PC-3 (cell line): ENCODE data around the gene GPRC6A. TPM values are rescaled to one million over a fixed set of nuclear protein-coding genes. Genes with fewer than 3 reads are reported as not detected.
A peak's percentile ranks its signal among the peaks of the same experiment; 100 is the strongest.

Experiments used
- ATAC-seq: fragments of 200-7000 bp; cut with Tn5 transposase; 2 replicates; pipeline ENCODE4 v1.9.1; 2020; ENCODE audit warnings: mild to moderate bottlenecking, moderate library complexity
- BruUV-seq: library from RNA; stranded (reverse); fragments of 400-500 nt; replicated peaks from 2 replicates; lab custom pipeline; 2021; lab: Mats Ljungman, UMichigan
- CTCF ChIA-PET: fragments of 300-600 bp; sonication (Branson Sonifier 250); formaldehyde crosslinking; loops from one replicate; lab custom pipeline; 2022; ENCODE audit warnings: antibody characterized with exemption; lab: Charles Lee
- POLR2A ChIA-PET: fragments of 300-600 bp; sonication (Branson Sonifier 250); formaldehyde crosslinking; loops from one replicate; lab custom pipeline; 2022; ENCODE audit warnings: antibody characterized with exemption; ENCODE audit not compliant: unreplicated experiment; lab: Charles Lee
- DNase-seq: peaks from one replicate; pipeline ENCODE4 v3.0.0-alpha.2; 2015
- H2AFZ ChIP-seq: fragments of 300-600 bp; sonication (generic); 2 replicates; pipeline ENCODE4 v1.6.0; 2016; ENCODE audit warnings: antibody characterized with exemption, low read length
- H3F3A ChIP-seq: fragments of 300-600 bp; sonication (generic); one replicate; pipeline ENCODE4 v1.6.0; 2017; ENCODE audit warnings: antibody characterized with exemption, low read length, control low read depth, mild to moderate bottlenecking; ENCODE audit not compliant: unreplicated experiment
- H3K27ac ChIP-seq: fragments of 300-600 bp; sonication (generic); 2 replicates; pipeline ENCODE4 v1.5.1; 2016; ENCODE audit warnings: mild to moderate bottlenecking, low read length
- H3K27me3 ChIP-seq: fragments of 300-600 bp; sonication (generic); 2 replicates; pipeline ENCODE4 v1.6.1; 2016; ENCODE audit warnings: low read length, mixed read lengths
- H3K36me3 ChIP-seq: fragments of 300-600 bp; sonication (generic); 2 replicates; pipeline ENCODE4 v1.6.1; 2016; ENCODE audit warnings: low read depth, mixed run types, low read length, mixed read lengths
- H3K4me1 ChIP-seq: fragments of 300-600 bp; sonication (generic); 2 replicates; pipeline ENCODE4 v1.5.1; 2016; ENCODE audit warnings: low read length; ENCODE audit not compliant: insufficient read depth
- H3K4me2 ChIP-seq: fragments of 300-600 bp; sonication (generic); 2 replicates; pipeline ENCODE4 v1.6.0; 2016; ENCODE audit warnings: low read length
- H3K4me3 ChIP-seq: fragments of 300-600 bp; sonication (generic); 2 replicates; pipeline ENCODE4 v1.5.1; 2016; ENCODE audit warnings: mild to moderate bottlenecking, low read length, mixed read lengths
- H3K79me2 ChIP-seq: fragments of 300-600 bp; sonication (generic); 2 replicates; pipeline ENCODE4 v1.6.1; 2017; ENCODE audit warnings: low read length, mixed read lengths
- H3K9ac ChIP-seq: fragments of 300-600 bp; sonication (generic); 2 replicates; pipeline ENCODE4 v1.6.0; 2016; ENCODE audit warnings: mild to moderate bottlenecking, low read length
- H3K9me2 ChIP-seq: fragments of 300-600 bp; sonication (generic); replicated peaks from 2 replicates; pipeline ENCODE4 v1.6.1; 2016; ENCODE audit warnings: mixed run types, low read length, mixed read lengths
- H3K9me3 ChIP-seq: fragments of 300-600 bp; sonication (generic); 2 replicates; pipeline ENCODE4 v1.6.1; 2016; ENCODE audit warnings: low read length, mixed read lengths
- H4K20me1 ChIP-seq: fragments of 300-600 bp; sonication (generic); 2 replicates; pipeline ENCODE4 v1.6.1; 2016; ENCODE audit warnings: low read length, mixed read lengths
- CTCF ChIP-seq: fragments of 300-600 bp; sonication (generic); conservative IDR thresholded peaks from 2 replicates; pipeline ENCODE4 v1.5.1; 2017; ENCODE audit warnings: antibody characterized with exemption, low read depth, mild to moderate bottlenecking, low read length
- EZH2 ChIP-seq: fragments of 300-600 bp; sonication (generic); IDR thresholded peaks from one replicate; pipeline ENCODE4 v1.6.1; 2017; ENCODE audit warnings: antibody characterized with exemption, mild to moderate bottlenecking, low read length; ENCODE audit not compliant: unreplicated experiment
- EZH2phosphoT487 ChIP-seq: fragments of 300-600 bp; sonication (generic); IDR thresholded peaks from 2 replicates; pipeline ENCODE4 v1.6.1; 2018; ENCODE audit warnings: mild to moderate bottlenecking, antibody characterized with exemption, low read length, borderline replicate concordance
- intact Hi-C: fragments of 100-400 bp; cut with micrococcal nuclease; formaldehyde crosslinking; loops from 2 replicates; pipeline ENCODE4 v1.9.0; 2023
- total RNA-seq: library from RNA; depleted of rRNA; stranded (reverse); fragments of >200 nt; gene quantifications from 2 replicates; pipeline ENCODE4 v1.2.3, GENCODE V29; 2014

GPRC6A gene
- total RNA-seq, 1 experiment from 2014 or later: not detected

GRCh38 chr6:116773886-116774285 lies 55.0 kb downstream of the GPRC6A start:
- H3K36me3 ChIP-seq: no peaks in the 10 kb centered on the region
- intact Hi-C loops: no loop called here
- H3K4me3 ChIP-seq: no peak overlapping the region
- TF ChIP-seq EZH2: no peak
- TF ChIP-seq EZH2phosphoT487: no peak
- no peak for TF ChIP-seq CTCF
- no peaks in the 10 kb centered on the region for H3K9me3 ChIP-seq
- H3K79me2 ChIP-seq: no peaks in the 10 kb centered on the region
- BruUV-seq: no TSS peak
- H4K20me1 ChIP-seq: no peaks in the 10 kb centered on the region
- no peak overlapping the region for H3K27ac ChIP-seq
- no peak overlapping the region for H3K9ac ChIP-seq
- H3F3A ChIP-seq: no peaks in the 10 kb centered on the region
- peak; percentile 64 for ATAC-seq
- ChIA-PET CTCF (no interaction called here), POLR2A (no interaction called here)
- no peaks in the 10 kb centered on the region for H3K4me1 ChIP-seq
- DNase-seq: peak; percentile 30
- no peaks in the 10 kb centered on the region for H3K9me2 ChIP-seq
- H3K4me2 ChIP-seq: no peak overlapping the region
- no peak overlapping the region for H2AFZ ChIP-seq
- no peaks in the 10 kb centered on the region for H3K27me3 ChIP-seq

GRCh38 chr6:116772450-116772849 lies 56.4 kb downstream of the GPRC6A start:
- intact Hi-C loops: no loop called here
- CTCF ChIA-PET: no interaction called here
- H3K27ac ChIP-seq: no peak overlapping the region

GRCh38 chr6:116767715-116768114 lies 61.2 kb downstream of the GPRC6A start:
- TF ChIP-seq EZH2phosphoT487: no peak
- no peak for TF ChIP-seq CTCF
- no peak for TF ChIP-seq EZH2
- DNase-seq (no peak), ATAC-seq (no peak)
- no peaks in the 10 kb centered on the region for H3F3A ChIP-seq
- H3K4me3 ChIP-seq: no peak overlapping the region
- H3K27me3 ChIP-seq: no peaks in the 10 kb centered on the region
- no peak overlapping the region for H3K9ac ChIP-seq
- intact Hi-C loops: no loop called here
- no TSS peak for BruUV-seq
- no peaks in the 10 kb centered on the region for H3K9me3 ChIP-seq
- H3K4me2 ChIP-seq: no peak overlapping the region
- no peaks in the 10 kb centered on the region for H3K79me2 ChIP-seq
- no peaks in the 10 kb centered on the region for H3K4me1 ChIP-seq
- H2AFZ ChIP-seq: no peak overlapping the region
- H3K36me3 ChIP-seq: no peaks in the 10 kb centered on the region
- H3K9me2 ChIP-seq: no peaks in the 10 kb centered on the region
- POLR2A ChIA-PET: no interaction called here
- H3K27ac ChIP-seq: no peak overlapping the region
- CTCF ChIA-PET: no interaction called here
- H4K20me1 ChIP-seq: no peaks in the 10 kb centered on the region

More at GRCh38 chr6:116772450-116772849, 56.4 kb downstream of the GPRC6A start:
- Histone ChIP-seq H4K20me1 (no peaks in the 10 kb centered on the region), H3K4me2 (no peak overlapping the region), H3K79me2 (no peaks in the 10 kb centered on the region), H2AFZ (no peak overlapping the region), H3K4me3 (no peak overlapping the region), H3K9me2 (no peaks in the 10 kb centered on the region), H3K9ac (no peak overlapping the region), H3K36me3 (no peaks in the 10 kb centered on the region), H3K27me3 (no peaks in the 10 kb centered on the region), H3K4me1 (no peaks in the 10 kb centered on the region), H3K9me3 (no peaks in the 10 kb centered on the region), H3F3A (no peaks in the 10 kb centered on the region)
- POLR2A ChIA-PET: no interaction called here
- no TSS peak for BruUV-seq
- TF ChIP-seq EZH2phosphoT487: no peak
- no peak for TF ChIP-seq EZH2
- no peak for TF ChIP-seq CTCF
- ATAC-seq (no peak), DNase-seq (no peak)
